Fibroblast of skin of left biceps (primary cell): ENCODE results near the gene KIDINS220.
"Not testable (repeated sequence)": the region's sequence is repeated elsewhere in the genome, so short reads cannot be mapped to it uniquely, and the experiment has no call there.

Experiments used
- DNase-seq, 2 experiments: peaks; one replicate each; pipeline ENCODE4 v3.0.0-alpha.2; 2013; ENCODE audit warnings: low read depth in 2 of 2

Gene KIDINS220

DNA sequence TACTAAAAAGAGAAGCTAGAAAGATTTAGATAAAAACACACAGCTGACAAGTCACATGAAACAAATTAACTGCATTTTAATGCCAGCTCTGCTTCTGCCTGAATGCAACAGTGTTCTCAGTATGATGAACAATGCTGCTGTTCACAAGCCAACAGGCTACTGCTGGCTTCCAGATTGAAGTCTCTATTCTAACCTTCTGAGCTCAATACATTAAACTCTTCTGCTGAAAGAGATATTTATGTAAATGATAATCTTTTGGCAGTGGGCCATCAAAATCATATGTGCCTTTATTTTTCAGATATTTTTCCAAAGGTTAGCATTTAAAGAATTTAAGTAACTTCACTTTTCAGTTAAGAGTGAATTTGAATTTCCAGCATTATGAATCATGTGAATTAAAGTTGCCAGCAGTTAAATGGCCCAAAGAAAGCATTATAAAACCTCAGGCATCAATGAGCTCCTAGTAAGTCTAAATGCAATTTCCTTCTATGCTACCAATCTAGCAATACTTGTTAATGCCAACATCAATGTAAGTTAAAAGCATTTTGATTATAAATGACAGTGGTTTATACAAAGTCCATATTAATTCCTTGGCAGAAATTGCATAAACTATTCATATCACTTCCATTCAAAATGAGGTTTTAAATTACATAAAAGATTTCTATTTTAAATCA, 83.2 kb downstream of the KIDINS220 start:
- DNase-seq: peak; percentile 51 to 60

GRCh38 chr2:8753609-8754008, 83.8 kb downstream of the KIDINS220 start:
- no peak for DNase-seq

DNA sequence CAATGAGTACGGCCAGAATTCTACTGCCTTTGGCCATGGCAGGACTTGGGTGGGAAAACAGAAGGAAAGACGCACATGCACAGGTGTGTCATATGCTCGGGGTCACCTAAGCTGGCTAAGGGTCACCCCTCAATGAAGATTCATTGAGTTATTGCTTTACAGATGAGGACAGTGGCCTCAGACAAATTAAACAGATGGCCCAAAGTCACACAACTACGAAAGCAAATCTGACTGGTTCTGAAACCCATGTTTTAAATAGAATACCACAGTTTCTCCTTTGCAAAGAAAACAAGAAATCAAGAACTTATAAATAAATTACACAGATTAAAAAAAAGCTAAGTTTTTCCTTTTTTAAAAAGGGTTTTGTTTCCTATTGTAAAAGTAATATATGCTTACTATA, 85.0 kb downstream of the KIDINS220 start:
- DNase-seq: no peak

DNA sequence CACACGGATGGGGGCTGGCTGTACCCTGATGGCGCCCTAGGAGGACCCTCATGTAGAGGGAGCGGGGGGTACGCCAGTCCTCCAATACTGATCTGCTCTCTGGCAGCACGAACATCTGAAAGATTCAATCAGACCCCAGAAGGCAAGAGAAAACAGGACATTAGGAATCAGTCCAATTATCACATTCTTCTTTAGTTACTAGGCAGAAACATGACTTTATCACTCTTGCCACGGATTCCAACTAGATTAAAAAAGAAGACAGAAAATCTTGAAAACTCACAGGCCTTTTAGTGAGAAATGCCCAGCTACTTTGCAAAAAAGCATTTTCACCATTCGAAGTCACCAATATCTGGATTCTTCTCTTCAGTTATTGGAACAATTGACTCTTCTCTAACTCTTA, 87.2 kb downstream of the KIDINS220 start:
- peak in 1 of 2 experiments; percentile 19 for DNase-seq

DNA sequence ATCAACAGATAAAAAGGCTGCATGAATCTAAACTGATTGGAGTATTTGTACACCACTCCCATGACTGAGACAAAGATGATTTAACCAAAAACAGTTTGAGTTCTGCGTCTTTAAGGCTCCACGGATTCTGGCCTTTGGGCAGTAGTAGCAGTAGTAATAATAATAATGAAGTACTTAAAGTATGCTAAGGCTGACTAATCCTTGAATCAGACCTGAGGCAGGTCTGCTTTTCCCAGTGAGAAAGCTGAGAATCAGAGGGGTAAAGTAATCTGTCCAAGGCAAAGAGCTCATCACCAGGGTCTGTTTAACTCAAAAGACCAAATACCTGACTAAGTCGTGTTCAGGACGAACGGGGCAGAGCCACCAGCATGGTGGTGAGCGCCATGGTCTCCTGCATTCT, 94.2 kb downstream of the KIDINS220 start:
- DNase-seq: no peak

GRCh38 chr2:8740136-8740535, 97.3 kb downstream of the KIDINS220 start:
- no peak for DNase-seq

DNA sequence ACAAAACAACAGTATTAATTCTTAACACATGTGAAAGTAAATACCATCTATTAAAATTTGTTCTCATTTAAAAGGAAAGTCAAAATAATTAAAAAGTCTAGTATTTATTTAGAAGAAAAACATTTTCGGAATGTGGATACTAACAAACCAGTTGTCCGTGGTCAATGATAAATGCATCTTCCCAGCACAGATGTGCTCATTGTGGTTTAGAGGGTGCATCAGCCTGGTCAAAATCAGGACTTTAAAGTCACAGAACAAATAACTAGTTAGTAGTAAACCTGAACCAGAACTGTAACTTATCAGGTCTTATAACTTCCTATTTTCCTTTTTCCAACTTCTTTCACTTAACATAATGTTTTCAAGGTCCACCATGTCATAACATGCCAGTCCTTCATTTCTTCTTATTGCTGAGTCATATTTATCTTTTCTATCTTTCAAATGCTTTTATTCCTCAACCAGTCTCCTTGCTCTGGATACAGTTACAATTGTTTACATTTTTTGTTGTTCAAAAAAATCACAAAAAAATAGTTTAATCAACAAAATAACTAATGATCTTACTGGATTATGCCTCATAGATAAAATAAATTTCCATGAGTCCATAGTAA, 99.7 kb downstream of the KIDINS220 start:
- no peak for DNase-seq

GRCh38 chr2:8732601-8733000, 104.8 kb downstream of the KIDINS220 start:
- DNase-seq: no peak

GRCh38 chr2:8729939-8730338, 107.5 kb downstream of the KIDINS220 start:
- DNase-seq: no peak

- not testable (repeated sequence) for DNase-seq
Measured at GRCh38 chr2:8729101-8729500, 108.3 kb downstream of the KIDINS220 start.

GRCh38 chr2:8728305-8729015, 109.0 kb downstream of the KIDINS220 start:
- DNase-seq: no peak

DNA sequence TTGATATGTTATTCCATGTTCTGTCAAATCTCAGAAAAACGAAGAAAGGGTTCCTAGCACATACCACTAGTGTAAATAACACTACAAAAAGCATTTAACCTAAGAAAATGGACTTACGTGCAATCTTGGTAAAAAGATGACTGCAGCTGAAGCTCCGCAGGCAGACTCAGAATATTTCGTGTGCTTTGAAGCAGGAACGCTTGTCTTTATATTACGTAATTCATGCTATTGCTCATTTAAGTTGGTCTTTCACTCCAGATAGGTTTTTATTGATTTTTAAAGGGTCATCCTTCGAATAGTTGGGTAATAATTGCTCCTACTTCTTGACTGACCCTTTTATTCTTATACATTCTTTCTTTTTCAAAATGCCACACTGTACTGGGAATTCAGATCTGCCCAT, 111.6 kb downstream of the KIDINS220 start:
- DNase-seq: no peak

GRCh38 chr2:8722986-8723385, 114.4 kb downstream of the KIDINS220 start:
- no peak for DNase-seq

DNA sequence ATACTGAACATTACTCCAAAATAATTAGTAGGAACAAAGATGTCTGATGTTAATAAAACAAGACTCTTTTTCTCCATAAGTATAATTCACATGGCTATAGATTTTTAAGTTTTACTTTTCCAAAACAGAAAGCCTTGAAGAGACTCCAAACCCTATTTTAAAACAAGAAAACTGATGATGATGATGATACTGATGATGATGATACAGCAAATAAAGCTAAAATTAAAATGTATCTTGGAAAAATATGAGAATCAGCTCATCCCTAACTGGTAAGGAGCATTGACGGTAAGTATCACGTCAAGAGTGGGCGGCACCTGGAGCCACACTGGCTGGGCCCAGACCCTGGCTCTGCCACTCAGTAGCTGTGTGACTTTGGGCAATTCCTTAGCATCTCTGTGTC, 116.0 kb downstream of the KIDINS220 start:
- no peak for DNase-seq

DNA sequence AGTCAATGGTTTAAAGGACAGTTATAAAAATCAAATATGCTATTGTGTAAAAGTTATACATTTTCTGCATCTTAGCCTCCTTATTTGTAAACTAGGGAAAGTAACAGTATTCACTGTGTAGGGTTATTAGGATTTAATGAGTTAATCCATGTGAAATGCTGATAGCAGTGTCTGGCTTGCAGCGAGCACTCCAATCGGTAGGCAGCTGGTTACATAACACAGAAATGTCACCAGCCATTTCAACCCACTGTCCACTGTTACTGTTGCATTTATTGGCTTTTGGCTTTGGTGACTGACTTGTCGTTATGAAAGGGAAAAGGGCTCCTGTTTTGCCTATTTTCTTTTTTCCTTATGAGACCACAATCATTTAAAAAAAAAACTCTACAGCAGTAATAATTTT, 116.7 kb downstream of the KIDINS220 start:
- no peak for DNase-seq

GRCh38 chr2:8719528-8719927, 117.9 kb downstream of the KIDINS220 start:
- DNase-seq: peak; percentile 33 to 35

DNA sequence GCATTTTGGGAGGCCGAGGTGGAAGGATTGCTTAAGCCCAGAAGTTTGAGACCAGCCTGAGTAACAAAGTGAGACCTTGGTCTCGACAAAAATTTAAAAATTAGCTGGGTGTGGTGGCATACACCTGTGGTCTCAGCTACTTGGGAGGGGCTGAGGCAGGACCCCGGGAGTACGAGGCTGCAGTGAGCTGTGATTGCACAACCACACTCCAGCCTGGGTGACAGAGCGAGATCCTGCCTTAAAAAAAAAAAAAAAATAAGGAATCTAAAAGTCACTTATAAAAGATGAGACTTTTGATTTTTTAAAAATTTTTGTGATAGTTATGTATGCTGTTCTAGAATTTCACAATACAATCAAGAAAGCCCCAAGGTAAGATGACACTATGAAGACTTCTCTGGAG, 122.4 kb downstream of the KIDINS220 start:
- no peak for DNase-seq

- DNase-seq: no peak
Measured at GRCh38 chr2:8714283-8714682, 123.1 kb downstream of the KIDINS220 start.

GRCh38 chr2:8710951-8711350, 126.5 kb downstream of the KIDINS220 start:
- DNase-seq: no peak

DNA sequence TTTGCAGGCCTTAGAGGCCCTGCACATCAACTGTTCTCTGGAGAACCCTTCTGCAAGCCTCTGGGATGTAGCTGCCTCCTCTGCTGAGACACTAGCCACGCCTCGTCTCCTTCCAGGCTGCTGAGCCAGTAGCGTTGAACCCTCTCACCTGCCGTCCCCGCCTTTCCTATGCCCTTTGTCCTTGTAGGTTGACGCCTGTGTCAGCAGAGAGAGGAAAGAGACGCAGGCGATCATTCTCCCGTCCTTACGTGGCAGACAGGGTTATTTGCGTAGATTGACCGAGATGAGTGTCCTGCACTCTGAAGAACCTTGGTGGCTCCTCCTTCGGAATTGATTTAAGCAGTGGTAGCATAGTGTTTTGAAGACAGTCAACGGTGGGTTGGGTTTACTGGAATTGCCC, 127.8 kb downstream of the KIDINS220 start:
- no peak for DNase-seq

DNA sequence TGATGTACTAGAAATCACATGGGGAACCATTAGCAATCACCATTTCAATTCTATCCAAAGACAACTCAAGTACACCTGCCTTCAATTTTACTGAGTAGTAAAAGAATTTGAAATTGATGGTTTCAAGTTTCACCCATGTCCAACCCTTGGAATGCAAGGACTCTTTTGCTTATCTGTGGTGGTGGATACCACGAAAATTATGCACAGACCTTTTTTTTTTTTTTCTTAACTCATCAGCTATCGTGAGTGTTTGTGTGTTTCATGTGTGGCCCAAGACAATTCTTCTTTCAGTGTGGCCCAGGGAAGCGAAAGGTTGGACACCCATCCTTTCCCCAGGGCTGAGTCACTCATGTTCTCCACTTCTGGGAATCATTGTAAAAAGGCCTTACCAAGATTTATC, 132.5 kb downstream of the KIDINS220 start:
- no peak for DNase-seq

- no peak for DNase-seq
Measured at GRCh38 chr2:8701681-8702379, 135.6 kb downstream of the KIDINS220 start.

DNA sequence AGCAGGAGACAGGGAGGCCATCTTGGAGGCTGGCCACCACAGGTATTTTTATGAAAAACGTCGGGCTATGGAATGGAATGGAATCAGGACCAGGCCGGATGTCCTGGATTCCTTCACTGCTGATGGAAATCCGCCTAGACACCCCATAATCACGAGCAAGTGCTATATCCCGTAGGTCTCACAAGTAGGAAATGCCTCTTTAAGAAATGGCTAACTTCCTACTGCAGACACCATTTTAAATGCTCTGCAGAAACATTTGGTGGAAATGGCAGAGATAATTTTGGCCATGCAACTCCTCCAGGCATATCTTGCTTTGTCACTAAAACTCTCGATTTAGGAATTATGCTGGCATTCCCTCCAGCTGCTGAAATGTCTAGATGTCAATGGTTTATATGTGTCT, 137.6 kb downstream of the KIDINS220 start:
- no peak for DNase-seq
